Hepatic stellate cell (primary cell): ENCODE measurements around the gene DNMT1.

Experiments used
- DNase-seq: peaks from one replicate; pipeline ENCODE4 v3.0.0; 2011; ENCODE audit warnings: low spot score

The DNMT1 gene

GRCh38 chr19:10093295-10094186 is 101.2 kb downstream of the DNMT1 start:
- DNase-seq: no peak

- no peak for DNase-seq
Observed at GRCh38 chr19:10092648-10093294, 102.0 kb downstream of the DNMT1 start.

- no peak for DNase-seq
Observed at GRCh38 chr19:10091895-10092641, 102.7 kb downstream of the DNMT1 start.

- no peak for DNase-seq
Observed at GRCh38 chr19:10091370-10091687, 103.4 kb downstream of the DNMT1 start.

- no peak for DNase-seq
Observed at GRCh38 chr19:10089801-10090375, 104.9 kb downstream of the DNMT1 start.

- no peak for DNase-seq
Observed at GRCh38 chr19:10088949-10089554, 105.7 kb downstream of the DNMT1 start.

GRCh38 chr19:10087296-10088061 is 107.3 kb downstream of the DNMT1 start:
- DNase-seq: no peak

- no peak for DNase-seq
Observed at GRCh38 chr19:10086591-10087192, 108.1 kb downstream of the DNMT1 start.

GRCh38 chr19:10085641-10086590 is 108.8 kb downstream of the DNMT1 start, which contains the start of gene SHFL:
TSS of gene SHFL (plus strand) at chr19:10086317. CDS start at chr19:10086428, 111 bp downstream.
- peak; percentile 93 for DNase-seq

- no peak for DNase-seq
Observed at GRCh38 chr19:10084803-10085202, 110.0 kb downstream of the DNMT1 start.

GRCh38 chr19:10083911-10084310 is 110.8 kb downstream of the DNMT1 start:
- no peak for DNase-seq
